ENCODE data around the gene ENOX1. TPM values are rescaled to one million over a fixed set of nuclear protein-coding genes. Genes with fewer than 3 reads are reported as not detected.

The ENOX1 gene
- total and polyA plus RNA-seq, 9 of the 15 experiments (the other 6 are each of a cell fraction or from before 2014, with no cell fraction given): not detected

GRCh38 chr13:43669964-43670363, 116.8 kb downstream of the ENOX1 start:
- Histone ChIP-seq H3K9me1 (ENCODE audit: control insufficient read depth, insufficient read depth, low read length) (no peaks in the 10 kb centered on the region), H3K9ac (ENCODE audit: insufficient read depth in 1 of 2, low read depth in 2 of 2, low read length in 2 of 2) (no peak overlapping the region), H3K79me2 (ENCODE audit: control insufficient read depth, insufficient read depth, low read length) (no peaks in the 10 kb centered on the region), H3K4me3 (no peak overlapping the region), H2AFZ (ENCODE audit: low read depth, low read length) (no peak overlapping the region), H3K4me2 (ENCODE audit: insufficient read depth, low read length) (no peak overlapping the region), H3K9me3 (replicated peaks; ENCODE audit: control insufficient read depth, insufficient read depth, low read depth, low read length) (no peaks in the 10 kb centered on the region), H4K20me1 (replicated peaks; ENCODE audit: control insufficient read depth, insufficient read depth, low read length) (no peaks in the 10 kb centered on the region), H3K27ac (ENCODE audit: extremely low read depth, low read depth, low read length) (no peak overlapping the region), H3K36me3 (ENCODE audit: control insufficient read depth, insufficient read depth, low read length) (no peaks in the 10 kb centered on the region), H3K27me3 (ENCODE audit: control insufficient read depth in 2 of 2, insufficient read depth in 2 of 2, low read length in 2 of 2) (no peaks in the 10 kb centered on the region), H3K4me1 (replicated peaks in 1 of 2; ENCODE audit: control insufficient read depth in 2 of 2, insufficient read depth in 2 of 2, low read length in 2 of 2) (no peaks in the 10 kb centered on the region)
- BruUV-seq (replicated peaks): no TSS peak
- ChIA-PET CTCF (ENCODE audit: low intra/inter-chr PET ratio) (no interaction called here), POLR2A (no interaction called here)
- intact Hi-C loops (cut with micrococcal nuclease): no loop called here
- in situ Hi-C loops (cut with MboI): no loop called here
- 0% methylated on average over 3 of the region's 3 CpGs for WGBS (ENCODE audit: insufficient coverage, low coverage, missing lambda C conversion rate)
- DNase-seq (ENCODE audit: extremely low read depth in 1 of 4, low spot score in 3 of 4) (no peak), FAIRE-seq (no peak), ATAC-seq (no peak)
- TF ChIP-seq CREB5 (CRISPR knock-in tag; IDR thresholded peaks at IDR 0.05) (no peak), ZNF512 (tag; IDR thresholded peaks at IDR 0.05) (no peak), RBM15 (IDR thresholded peaks at IDR 0.05; ENCODE audit: insufficient read depth, low read length) (no peak), BHLHE40 (IDR thresholded peaks at IDR 0.05; ENCODE audit: low read length) (no peak), TAF7 (tag; IDR thresholded peaks at IDR 0.05) (no peak), ZNF696 (CRISPR knock-in tag; conservative IDR thresholded peaks at IDR 0.05) (no peak), DACH1 (IDR thresholded peaks at IDR 0.05; ENCODE audit: partially characterized antibody) (no peak), CHD1 (IDR thresholded peaks at IDR 0.05; ENCODE audit: low read length) (no peak), NFIC (IDR thresholded peaks at IDR 0.05) (no peak), MEIS2 (IDR thresholded peaks at IDR 0.05; ENCODE audit: partially characterized antibody) (no peak), CHCHD3 (CRISPR knock-in tag; IDR thresholded peaks at IDR 0.05) (no peak)
- TF ChIP-seq, protein P1, sequence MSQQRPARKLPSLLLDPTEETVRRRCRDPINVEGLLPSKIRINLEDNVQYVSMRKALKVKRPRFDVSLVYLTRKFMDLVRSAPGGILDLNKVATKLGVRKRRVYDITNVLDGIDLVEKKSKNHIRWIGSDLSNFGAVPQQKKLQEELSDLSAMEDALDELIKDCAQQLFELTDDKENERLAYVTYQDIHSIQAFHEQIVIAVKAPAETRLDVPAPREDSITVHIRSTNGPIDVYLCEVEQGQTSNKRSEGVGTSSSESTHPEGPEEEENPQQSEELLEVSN (IDR thresholded peaks at IDR 0.05; ENCODE audit: borderline replicate concordance in 1 of 2, extremely low read depth in 1 of 2, insufficient read depth in 1 of 2, insufficient read length in 1 of 2, low read depth in 1 of 2, low read length in 1 of 2, poor library complexity in 1 of 2, severe bottlenecking in 1 of 2): no peak
- TF ChIP-seq, protein P2, sequence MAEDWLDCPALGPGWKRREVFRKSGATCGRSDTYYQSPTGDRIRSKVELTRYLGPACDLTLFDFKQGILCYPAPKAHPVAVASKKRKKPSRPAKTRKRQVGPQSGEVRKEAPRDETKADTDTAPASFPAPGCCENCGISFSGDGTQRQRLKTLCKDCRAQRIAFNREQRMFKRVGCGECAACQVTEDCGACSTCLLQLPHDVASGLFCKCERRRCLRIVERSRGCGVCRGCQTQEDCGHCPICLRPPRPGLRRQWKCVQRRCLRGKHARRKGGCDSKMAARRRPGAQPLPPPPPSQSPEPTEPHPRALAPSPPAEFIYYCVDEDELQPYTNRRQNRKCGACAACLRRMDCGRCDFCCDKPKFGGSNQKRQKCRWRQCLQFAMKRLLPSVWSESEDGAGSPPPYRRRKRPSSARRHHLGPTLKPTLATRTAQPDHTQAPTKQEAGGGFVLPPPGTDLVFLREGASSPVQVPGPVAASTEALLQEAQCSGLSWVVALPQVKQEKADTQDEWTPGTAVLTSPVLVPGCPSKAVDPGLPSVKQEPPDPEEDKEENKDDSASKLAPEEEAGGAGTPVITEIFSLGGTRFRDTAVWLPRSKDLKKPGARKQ (CRISPR knock-in tag; IDR thresholded peaks at IDR 0.05): no peak
